Omental fat pad (tissue), 4 donors: Measurements from ENCODE around the gene ARMC5. TPM values are rescaled to one million over a fixed set of nuclear protein-coding genes. Genes with fewer than 3 reads are reported as not detected.

ENCODE experiments used
- ATAC-seq: fragments of 150-250 bp; one replicate; pipeline ENCODE4 v1.9.1; 2016; ENCODE audit warnings: mild to moderate bottlenecking, moderate library complexity; ENCODE audit not compliant: low FRiP score
- DNase-seq: peaks from one replicate; pipeline ENCODE4 v3.0.0-alpha.2; 2019; ENCODE audit warnings: low spot score
- CTCF ChIP-seq, 3 donors: fragments of 450-650 bp; IDR thresholded peaks; one replicate each; pipeline ENCODE4 v1.5.1; 2016 to 2017; ENCODE audit warnings: antibody characterized with exemption in 3 of 3, mild to moderate bottlenecking in 3 of 3, moderate library complexity in 2 of 3
- total RNA-seq, 4 donors: library from RNA; depleted of rRNA; stranded (reverse); fragments of >200 nt; gene quantifications; one replicate each; pipeline ENCODE4 v1.1.0, GENCODE V29; 2016

Gene ARMC5
- total RNA-seq, 4 donors from 2014 or later = 4.6 to 15.5 (median 10.0) TPM

DNA sequence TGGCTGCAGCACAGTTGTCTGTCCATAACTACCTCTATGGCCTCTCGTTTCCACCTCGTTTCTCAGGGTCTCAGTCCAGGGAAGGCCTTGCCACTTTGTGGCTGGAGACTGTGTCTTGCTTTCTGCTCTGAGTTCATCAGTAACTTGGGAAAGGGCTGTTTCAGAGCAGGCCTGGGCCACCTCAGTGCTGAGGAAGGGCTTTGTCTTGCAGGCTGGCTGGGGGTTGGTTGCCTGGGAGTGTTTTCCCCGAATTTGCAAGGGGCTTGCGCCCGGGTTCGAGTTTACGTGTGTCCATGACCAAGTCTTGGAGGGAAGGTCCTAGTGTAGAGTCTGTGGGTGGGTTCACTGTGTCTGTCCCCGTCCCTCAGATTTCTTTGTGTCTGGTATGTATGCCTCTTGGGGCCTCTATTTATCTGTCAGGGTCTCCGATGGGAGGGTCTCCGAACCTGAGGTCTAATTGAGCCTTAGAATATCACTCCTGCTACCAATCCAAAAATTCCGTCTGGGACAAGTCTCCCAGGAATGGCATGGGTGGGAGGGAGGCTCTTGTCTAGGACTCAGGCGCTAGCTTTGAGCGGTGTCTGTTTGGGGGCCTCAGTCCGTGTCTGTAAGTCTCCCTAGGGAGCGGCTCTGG lies 12.1 kb downstream of the ARMC5 start:
- TF ChIP-seq CTCF (IDR thresholded peaks at IDR 0.05) = no peak
- no peak for DNase-seq
- no peak for ATAC-seq

DNA sequence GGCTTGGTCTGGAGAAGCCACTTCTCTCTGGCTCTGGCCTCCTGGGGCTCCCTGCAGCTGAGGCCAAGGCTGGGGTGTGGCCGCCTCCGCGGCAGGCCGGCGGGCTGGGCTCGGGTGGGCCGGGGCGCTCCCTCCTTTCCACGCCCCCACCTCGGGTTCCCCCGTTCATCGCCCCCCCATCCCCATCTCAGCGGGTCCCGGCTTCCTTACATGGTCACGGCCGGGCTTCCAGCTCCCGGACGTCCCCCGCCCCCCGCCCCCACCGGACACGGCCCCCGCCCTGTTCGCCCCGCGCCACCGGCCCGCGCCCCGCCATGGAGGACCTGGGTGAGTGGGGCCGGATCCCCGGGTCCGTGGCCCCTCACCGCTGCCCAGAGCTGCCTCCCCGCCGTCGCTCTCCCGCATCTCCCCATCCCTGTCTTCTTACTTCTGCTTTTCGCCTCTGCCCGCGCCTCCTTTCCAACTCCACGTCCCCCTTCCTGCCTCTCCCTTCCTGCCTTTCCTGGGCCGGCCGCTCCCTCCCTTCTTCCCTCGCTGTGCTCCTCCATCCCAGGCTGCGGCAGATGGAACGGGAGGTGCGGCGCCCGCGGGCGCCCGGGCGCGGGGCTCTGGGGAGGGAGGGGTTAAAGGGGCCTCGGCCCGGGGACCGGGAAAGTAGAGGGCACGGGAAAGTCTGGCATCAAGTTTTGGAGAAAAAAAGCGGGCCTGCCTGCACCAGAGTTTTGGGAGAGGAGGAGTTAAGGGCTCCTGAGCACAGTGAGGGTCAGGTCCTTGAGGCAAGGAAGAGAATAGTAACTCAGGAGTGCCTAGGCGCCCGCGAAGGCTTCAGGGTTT lies 12.8 kb downstream of the ARMC5 start, which contains the start of gene TGFB1I1:
Gene TGFB1I1 (plus strand): TSS at position 278 of the 834 bp plus-strand sequence. CDS start 37 bp downstream, at position 315.
- TF ChIP-seq CTCF (IDR thresholded peaks at IDR 0.05) = no peak
- no peak for DNase-seq
- peak; percentile 56 for ATAC-seq

DNA sequence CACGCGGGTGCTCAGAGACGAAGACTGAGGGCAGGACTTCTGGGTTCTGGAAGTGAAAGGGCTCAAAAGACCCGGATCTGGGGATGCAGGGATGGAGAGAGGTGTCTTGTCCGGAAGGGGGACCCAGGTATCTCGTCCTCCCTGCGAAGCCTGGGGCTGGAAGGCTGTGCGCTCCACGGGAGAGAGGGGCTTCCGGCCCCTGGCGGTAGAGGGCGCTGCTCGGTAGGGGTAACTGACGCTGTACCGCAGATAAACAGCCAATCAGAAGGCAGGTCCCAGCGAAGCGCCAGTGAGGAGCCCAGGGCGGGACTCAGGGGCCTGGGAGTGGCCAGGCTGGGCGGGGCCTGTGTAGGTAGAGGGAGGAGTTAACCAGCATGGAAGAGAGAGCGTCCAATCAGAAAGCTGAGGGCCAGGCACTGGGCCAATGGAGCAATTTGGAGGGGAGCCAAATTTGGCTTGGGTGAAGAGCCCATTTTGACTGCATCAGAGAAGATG lies 13.5 kb downstream of the ARMC5 start:
- DNase-seq = peak; percentile 68
- no peak for TF ChIP-seq CTCF (IDR thresholded peaks at IDR 0.05)
- peak; percentile 82 for ATAC-seq

DNA sequence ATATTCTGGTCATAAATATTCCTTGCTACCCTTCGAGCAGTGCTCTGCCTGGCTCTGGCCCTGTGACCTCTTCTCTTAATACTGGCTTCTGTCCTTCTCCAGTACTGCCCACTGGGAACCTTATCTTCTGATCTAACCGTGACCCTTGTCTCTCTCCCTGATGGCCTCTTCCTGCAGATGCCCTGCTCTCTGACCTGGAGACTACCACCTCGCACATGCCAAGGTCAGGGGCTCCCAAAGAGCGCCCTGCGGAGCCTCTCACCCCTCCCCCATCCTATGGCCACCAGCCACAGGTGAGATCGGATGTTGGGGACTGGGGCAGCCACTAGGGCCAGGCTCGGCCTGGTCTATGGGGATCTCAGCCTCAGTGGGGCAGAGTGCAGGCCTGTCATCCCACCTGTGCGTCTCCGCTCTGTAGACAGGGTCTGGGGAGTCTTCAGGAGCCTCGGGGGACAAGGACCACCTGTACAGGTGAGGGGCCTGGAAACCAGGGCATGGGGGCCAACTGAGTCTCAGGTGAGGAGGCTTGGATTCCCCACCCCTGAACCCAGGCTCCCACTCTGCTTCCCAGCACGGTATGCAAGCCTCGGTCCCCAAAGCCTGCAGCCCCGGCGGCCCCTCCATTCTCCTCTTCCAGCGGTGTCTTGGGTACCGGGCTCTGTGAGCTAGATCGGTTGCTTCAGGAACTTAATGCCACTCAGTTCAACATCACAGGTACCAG lies 14.1 kb downstream of the ARMC5 start:
- TF ChIP-seq CTCF (IDR thresholded peaks at IDR 0.05) = no peak
- ATAC-seq = no peak
- DNase-seq = no peak

- TF ChIP-seq CTCF (IDR thresholded peaks at IDR 0.05) = no peak
- no peak for DNase-seq
- no peak for ATAC-seq
Observed at GRCh38 chr16:31474173-31474714, 14.9 kb downstream of the ARMC5 start.

DNA sequence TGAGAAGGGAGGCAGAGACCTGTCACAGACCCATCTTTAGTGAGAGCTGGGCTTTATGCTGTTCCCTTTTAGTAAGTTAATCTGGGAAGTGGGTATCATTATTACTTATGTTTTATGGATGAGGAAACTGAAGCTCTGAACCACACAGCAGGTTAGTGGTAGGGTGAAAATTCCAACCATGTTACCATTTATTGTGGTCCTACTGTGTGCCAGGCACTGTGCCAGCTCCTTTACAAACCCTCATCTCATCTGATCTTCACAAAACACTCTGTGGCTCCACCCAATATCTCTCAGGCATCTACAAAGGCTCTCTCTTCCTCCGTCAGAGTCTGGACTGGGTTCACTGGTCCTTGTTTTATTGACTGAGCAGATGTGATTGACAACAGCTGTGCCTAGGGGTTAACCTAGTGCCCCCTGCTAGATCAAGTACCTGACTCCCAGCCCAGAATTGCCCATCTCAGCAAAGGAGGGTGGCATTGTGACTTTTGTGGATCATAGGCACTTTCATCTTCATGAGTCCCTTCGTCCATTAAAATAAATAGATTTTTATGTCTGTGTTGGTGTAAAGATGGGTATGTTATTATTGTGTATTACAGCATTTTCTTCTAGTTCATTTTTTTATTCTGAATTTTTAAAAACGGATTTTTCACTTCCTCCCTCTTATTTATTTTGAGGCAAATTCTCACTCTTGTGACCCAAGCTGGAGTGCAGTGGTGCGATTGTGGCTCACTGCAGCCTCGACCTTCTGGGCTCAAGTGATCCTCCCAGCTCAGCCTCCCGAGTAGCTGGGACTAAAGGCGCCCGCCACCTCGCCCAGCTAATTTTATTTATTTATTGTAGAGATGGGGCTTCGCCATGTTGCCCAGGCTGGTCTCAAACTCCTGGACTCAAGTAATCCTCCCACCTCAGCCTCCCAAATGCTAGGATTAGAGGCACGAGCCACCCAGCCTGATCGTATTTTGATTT lies 15.8 kb downstream of the ARMC5 start:
- no peak for TF ChIP-seq CTCF (IDR thresholded peaks at IDR 0.05)
- DNase-seq (no peak), ATAC-seq (no peak)
